ENCODE results near the gene NSRP1.

- TF ChIP-seq POLR2A (IDR thresholded peaks at IDR 0.05; ENCODE audit: low read depth, low read length) (no peak), POLR2AphosphoS5 (IDR thresholded peaks at IDR 0.05; ENCODE audit: low read depth, low read length) (no peak), POU2F2 (IDR thresholded peaks at IDR 0.05; ENCODE audit: low read depth, low read length) (no peak)
These were observed 109.4 kb downstream of the NSRP1 start for GRCh38 chr17:30225919-30226553.
